WTC11 (cell line): ENCODE measurements around the gene SPRR1A. TPM values are rescaled to one million over a fixed set of nuclear protein-coding genes. Genes with fewer than 3 reads are reported as not detected.

Experiments
- ATAC-seq: fragments of 200-7000 bp; cut with Tn5 transposase; 2 replicates; pipeline ENCODE4 v1.10.0; 2021; ENCODE audit warnings: mild to moderate bottlenecking, moderate library complexity
- CTCF ChIA-PET: fragments of 300-600 bp; sonication (Branson Sonifier 250); formaldehyde crosslinking; loops from one replicate; lab custom pipeline; 2021; ENCODE audit warnings: antibody characterized with exemption; lab: Charles Lee
- POLR2A ChIA-PET: fragments of 350-600 bp; sonication (Branson Sonifier 250); formaldehyde crosslinking; loops from one replicate; lab custom pipeline; 2021; ENCODE audit warnings: antibody characterized with exemption; lab: Charles Lee
- DNase-seq: peaks from one replicate; pipeline ENCODE4 v3.0.0; 2021; ENCODE audit warnings: low spot score
- H3K27ac Mint-ChIP-seq: 2 replicates; pipeline ENCODE4 v1.8.0; 2021; ENCODE audit warnings: mixed read lengths
- H3K27me3 Mint-ChIP-seq: 2 replicates; pipeline ENCODE4 v1.8.0; 2021; ENCODE audit warnings: low read depth, mild to moderate bottlenecking, moderate library complexity, mixed read lengths
- H3K36me3 Mint-ChIP-seq: 2 replicates; pipeline ENCODE4 v1.8.0; 2021; ENCODE audit warnings: mixed read lengths
- H3K4me1 Mint-ChIP-seq: 2 replicates; pipeline ENCODE4 v1.8.0; 2022; ENCODE audit warnings: mixed read lengths
- H3K4me3 Mint-ChIP-seq: 2 replicates; pipeline ENCODE4 v1.8.0; 2021; ENCODE audit warnings: mild to moderate bottlenecking, moderate library complexity, mixed read lengths
- H3K9me3 Mint-ChIP-seq: 2 replicates; pipeline ENCODE4 v1.8.0; 2021; ENCODE audit warnings: mixed read lengths
- ATF3 ChIP-seq: sonication (generic); formaldehyde crosslinking; conservative IDR thresholded peaks from 2 replicates; pipeline ENCODE4 v1.8.1; 2022; ENCODE audit warnings: mild to moderate bottlenecking, missing genetic modification reagents
- ATF6 ChIP-seq: sonication (generic); formaldehyde crosslinking; IDR thresholded peaks from 2 replicates; pipeline ENCODE4 v1.8.1; 2023; ENCODE audit warnings: mild to moderate bottlenecking, missing genetic modification reagents
- E2F5 ChIP-seq: sonication (generic); formaldehyde crosslinking; IDR thresholded peaks from 2 replicates; pipeline ENCODE4 v1.8.1; 2022; ENCODE audit warnings: mild to moderate bottlenecking, moderate library complexity, missing genetic modification reagents
- FOXK1 ChIP-seq: sonication (generic); formaldehyde crosslinking; IDR thresholded peaks from 2 replicates; pipeline ENCODE4 v1.8.0; 2022; ENCODE audit warnings: mild to moderate bottlenecking, moderate library complexity, missing genetic modification reagents
- FOXP4 ChIP-seq: sonication (generic); formaldehyde crosslinking; IDR thresholded peaks from 2 replicates; pipeline ENCODE4 v1.8.0; 2022; ENCODE audit warnings: mild to moderate bottlenecking, missing genetic modification reagents
- KAT7 ChIP-seq: sonication (generic); formaldehyde crosslinking; IDR thresholded peaks from 2 replicates; pipeline ENCODE4 v1.8.1; 2023; ENCODE audit warnings: missing genetic modification reagents, mild to moderate bottlenecking, borderline replicate concordance
- MXD4 ChIP-seq: fragments of 250-450 bp; sonication (Bioruptor Pico); IDR thresholded peaks from 2 replicates; pipeline ENCODE4 v1.8.0; 2021; ENCODE audit warnings: mild to moderate bottlenecking, moderate library complexity, borderline replicate concordance
- NR1H2 ChIP-seq: sonication (generic); formaldehyde crosslinking; IDR thresholded peaks from 2 replicates; pipeline ENCODE4 v1.9.0; 2021; ENCODE audit warnings: mild to moderate bottlenecking, moderate library complexity, missing genetic modification reagents
- SP1 ChIP-seq: sonication (generic); formaldehyde crosslinking; conservative IDR thresholded peaks from 2 replicates; pipeline ENCODE4 v1.8.1; 2022; ENCODE audit warnings: missing genetic modification reagents
- ZNF138 ChIP-seq: sonication (generic); formaldehyde crosslinking; conservative IDR thresholded peaks from 2 replicates; pipeline ENCODE4 v1.8.1; 2022; ENCODE audit warnings: mild to moderate bottlenecking, moderate library complexity, missing genetic modification reagents
- ZNF219 ChIP-seq: sonication (generic); formaldehyde crosslinking; IDR thresholded peaks from 2 replicates; pipeline ENCODE4 v1.8.0; 2023; ENCODE audit warnings: missing genetic modification reagents, mild to moderate bottlenecking, borderline replicate concordance
- ZNF232 ChIP-seq: sonication (generic); formaldehyde crosslinking; IDR thresholded peaks from 2 replicates; pipeline ENCODE4 v1.8.0; 2022; ENCODE audit warnings: mild to moderate bottlenecking, missing genetic modification reagents
- ZNF317 ChIP-seq: sonication (generic); formaldehyde crosslinking; IDR thresholded peaks from 2 replicates; pipeline ENCODE4 v1.8.1; 2023; ENCODE audit warnings: low read depth, mild to moderate bottlenecking, moderate library complexity, missing genetic modification reagents, borderline replicate concordance
- total RNA-seq: library from RNA; stranded (reverse); gene quantifications from 3 replicates; pipeline ENCODE4 v1.2.3, GENCODE V29; 2021

The SPRR1A gene
- total RNA-seq, 1 experiment from 2014 or later: not detected

- H3K4me1 Mint-ChIP-seq: no peaks in the 10 kb centered on the region; the same call in 1 of the 2 replicates
- H3K27me3 Mint-ChIP-seq: no peaks in the 10 kb centered on the region; the same call in 1 of the 2 replicates
- TF ChIP-seq MXD4: no peak
- no peak for TF ChIP-seq ZNF138 (CRISPR knock-in tag)
- DNase-seq: no peak
- no peak overlapping the region for H3K4me3 Mint-ChIP-seq
- no peak overlapping the region for H3K27ac Mint-ChIP-seq
- H3K36me3 Mint-ChIP-seq: no peaks in the 10 kb centered on the region
- H3K9me3 Mint-ChIP-seq: peaks cover 11% of the 10 kb centered on the region
- POLR2A ChIA-PET: no interaction called here
- no peak for ATAC-seq
- CTCF ChIA-PET: no interaction called here
These were observed 26.3 kb upstream of the SPRR1A start for GRCh38 chr1:152957561-152957960.

GRCh38 chr1:152959273-152959672, 24.6 kb upstream of the SPRR1A start:
- ATAC-seq: no peak
- ChIA-PET CTCF (interaction anchor here (1.2 to 10.9 kb wide), 3 partner anchors 33 to 232 kb away, joined by 3 to 123 read pairs (median 3); no protein-coding TSS in a partner anchor), POLR2A (no interaction called here)
- Mint-ChIP-seq H3K4me1 (no peaks in the 10 kb centered on the region; the same call in 1 of the 2 replicates), H3K4me3 (no peak overlapping the region), H3K27ac (no peak overlapping the region), H3K9me3 (peaks cover 11% of the 10 kb centered on the region), H3K36me3 (no peaks in the 10 kb centered on the region), H3K27me3 (no peaks in the 10 kb centered on the region)
- no peak for DNase-seq
- TF ChIP-seq ATF3 (CRISPR knock-in tag) (no peak), ZNF317 (CRISPR knock-in tag) (no peak), ATF6 (no peak)

GRCh38 chr1:152959801-152960451, 24.0 kb upstream of the SPRR1A start:
- CTCF ChIA-PET: interaction anchor here (1.2 to 10.9 kb wide), 9 partner anchors 33 to 333 kb away, joined by 3 to 123 read pairs (median 4); partner anchors contain the start of gene SPRR2A
- no peak for ATAC-seq

More at GRCh38 chr1:152959801-152960451, 24.0 kb upstream of the SPRR1A start:
- H3K27me3 Mint-ChIP-seq: no peaks in the 10 kb centered on the region
- no peak overlapping the region for H3K4me3 Mint-ChIP-seq
- POLR2A ChIA-PET: interaction anchor here (0.5 kb wide), 1 partner anchor 192 kb away, joined by 3 read pairs; no protein-coding TSS in a partner anchor
- H3K4me1 Mint-ChIP-seq: no peaks in the 10 kb centered on the region; the same call in 1 of the 2 replicates
- no peaks in the 10 kb centered on the region for H3K36me3 Mint-ChIP-seq
- H3K9me3 Mint-ChIP-seq: peaks cover 11% of the 10 kb centered on the region
- TF ChIP-seq FOXK1 (no peak), ZNF219 (CRISPR knock-in tag) (no peak), SP1 (CRISPR knock-in tag) (no peak), FOXP4 (CRISPR knock-in tag) (no peak), E2F5 (CRISPR knock-in tag) (no peak), KAT7 (no peak), NR1H2 (CRISPR knock-in tag) (no peak), ZNF138 (CRISPR knock-in tag) (no peak), ZNF232 (CRISPR knock-in tag) (no peak)
- H3K27ac Mint-ChIP-seq: no peak overlapping the region
- DNase-seq: no peak
